ENCODE results near the gene RUNDC3A. TPM values are rescaled to one million over a fixed set of nuclear protein-coding genes. Genes with fewer than 3 reads are reported as not detected.

The RUNDC3A gene
- total RNA-seq, 3 donors from 2014 or later (not counting 1 experiment from before 2014, with no cell fraction given), result 0.31 to 0.48 TPM; not detected in 1

DNA sequence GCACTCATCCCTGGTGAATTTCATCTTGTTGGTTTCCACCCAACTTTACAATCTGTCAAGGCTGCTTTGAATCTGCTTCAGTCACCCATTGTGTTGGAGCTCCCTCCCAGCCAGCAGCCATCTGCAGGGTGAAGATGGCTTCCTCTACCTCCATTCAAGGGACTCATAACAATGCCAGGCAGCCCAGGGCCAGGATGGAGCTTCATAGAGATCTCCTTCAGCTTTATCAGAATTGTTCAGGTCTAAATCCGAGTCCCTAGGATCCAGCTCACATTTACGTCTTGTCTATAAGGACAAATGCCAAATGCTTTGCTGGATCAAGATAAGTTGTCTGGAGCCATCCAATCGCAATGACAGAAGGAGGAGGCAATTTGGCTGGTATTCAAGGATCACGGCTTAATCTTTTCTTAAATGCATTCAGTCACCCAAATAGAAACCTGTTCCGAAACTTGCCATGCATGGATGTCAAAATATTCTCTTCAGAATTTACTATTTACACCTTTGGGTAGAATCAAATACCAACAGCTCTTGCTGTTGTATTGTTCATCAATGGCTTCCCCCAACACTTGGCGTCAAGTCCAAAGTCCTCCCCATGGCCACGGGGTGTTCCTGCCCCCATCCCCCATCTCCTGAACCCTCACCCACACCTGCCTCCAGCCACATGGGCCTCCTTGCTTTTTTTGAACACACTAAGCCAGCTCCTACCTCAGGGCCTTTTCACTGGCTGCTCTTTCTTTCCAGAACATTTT is 59.0 kb downstream of the RUNDC3A start:
- H3K4me1 Mint-ChIP-seq, result no peaks in the 10 kb centered on the region
- no peak for ATAC-seq
- no peaks in the 10 kb centered on the region for H3K36me3 Mint-ChIP-seq
- TF ChIP-seq, protein P1, sequence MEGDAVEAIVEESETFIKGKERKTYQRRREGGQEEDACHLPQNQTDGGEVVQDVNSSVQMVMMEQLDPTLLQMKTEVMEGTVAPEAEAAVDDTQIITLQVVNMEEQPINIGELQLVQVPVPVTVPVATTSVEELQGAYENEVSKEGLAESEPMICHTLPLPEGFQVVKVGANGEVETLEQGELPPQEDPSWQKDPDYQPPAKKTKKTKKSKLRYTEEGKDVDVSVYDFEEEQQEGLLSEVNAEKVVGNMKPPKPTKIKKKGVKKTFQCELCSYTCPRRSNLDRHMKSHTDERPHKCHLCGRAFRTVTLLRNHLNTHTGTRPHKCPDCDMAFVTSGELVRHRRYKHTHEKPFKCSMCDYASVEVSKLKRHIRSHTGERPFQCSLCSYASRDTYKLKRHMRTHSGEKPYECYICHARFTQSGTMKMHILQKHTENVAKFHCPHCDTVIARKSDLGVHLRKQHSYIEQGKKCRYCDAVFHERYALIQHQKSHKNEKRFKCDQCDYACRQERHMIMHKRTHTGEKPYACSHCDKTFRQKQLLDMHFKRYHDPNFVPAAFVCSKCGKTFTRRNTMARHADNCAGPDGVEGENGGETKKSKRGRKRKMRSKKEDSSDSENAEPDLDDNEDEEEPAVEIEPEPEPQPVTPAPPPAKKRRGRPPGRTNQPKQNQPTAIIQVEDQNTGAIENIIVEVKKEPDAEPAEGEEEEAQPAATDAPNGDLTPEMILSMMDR (IDR thresholded peaks at IDR 0.05), result no peak
- Histone ChIP-seq H3K4me1 (ENCODE audit: control insufficient read depth, insufficient read depth, low read length) (peaks cover 18% of the 10 kb centered on the region), H3K36me3 (ENCODE audit: control insufficient read depth, insufficient read depth, low read length) (no peaks in the 10 kb centered on the region), H3K27me3 (ENCODE audit: control insufficient read depth, insufficient read depth, low read length) (peaks cover 6% of the 10 kb centered on the region), H3K4me3 (ENCODE audit: low read length) (no peak overlapping the region), H3K27ac (ENCODE audit: low read length) (no peak overlapping the region), H3K9me3 (ENCODE audit: control insufficient read depth, insufficient read depth, low read length) (no peaks in the 10 kb centered on the region)
- no peak overlapping the region for H3K4me3 Mint-ChIP-seq
- intact Hi-C loops (cut with micrococcal nuclease), result no loop called here
- no peak overlapping the region for H3K27ac Mint-ChIP-seq
- WGBS (ENCODE audit: insufficient coverage), result 89% methylated on average over 7 of the region's 7 CpGs
- no peaks in the 10 kb centered on the region for H3K9me3 Mint-ChIP-seq
- peaks cover 26 to 38% of the 10 kb centered on the region in 2 donors for H3K27me3 Mint-ChIP-seq (ENCODE audit: low read depth in 2 of 2)
- no peak for DNase-seq

Other genes with a start within 250 kb of the RUNDC3A start
- gene LSM12, start 241.9 kb upstream of the RUNDC3A start, total RNA-seq, result 10 to 100 TPM; 46.9 to 54.0 (median 51.8) TPM
- 10 to 100 TPM; 18.2 to 21.7 (median 20.6) TPM for gene G6PC3, start 237.9 kb upstream of the RUNDC3A start, total RNA-seq
- gene HDAC5, start 185.0 kb upstream of the RUNDC3A start, total RNA-seq, result 100 to 1,000 TPM in 1 of 3 donors, 10 to 100 TPM in 2; 79.2 to 100 (median 91.9) TPM
- 1 to 10 TPM; 1.9 to 4.4 (median 2.4) TPM for gene HROB, start 166.7 kb upstream of the RUNDC3A start, total RNA-seq
- not detected for gene ASB16, start 137.9 kb upstream of the RUNDC3A start, total RNA-seq
- 10 to 100 TPM; 40.4 to 48.2 (median 41.0) TPM for gene TMUB2, start 121.6 kb upstream of the RUNDC3A start, total RNA-seq
- gene ATXN7L3, start 108.7 kb upstream of the RUNDC3A start, total RNA-seq, result 100 to 1,000 TPM in 2 of 3 donors, 10 to 100 TPM in 1; 87.6 to 112 (median 109) TPM
- 100 to 1,000 TPM; 132 to 169 (median 168) TPM for gene UBTF, start 88.9 kb upstream of the RUNDC3A start, total RNA-seq
- not detected for gene SLC4A1, start 40.5 kb upstream of the RUNDC3A start, total RNA-seq
- 100 to 1,000 TPM in 1 of 3 donors, 10 to 100 TPM in 2; 82.4 to 105 (median 97.9) TPM for gene SLC25A39, start 16.2 kb downstream of the RUNDC3A start, total RNA-seq
- 10 to 100 TPM; 42.4 to 69.8 (median 55.6) TPM for gene GRN, start 36.7 kb downstream of the RUNDC3A start, total RNA-seq
- gene FAM171A2, start 55.3 kb downstream of the RUNDC3A start, total RNA-seq, result under 1 TPM; 0.20 to 0.43 (median 0.24) TPM
- 10 to 100 TPM in 2 of 3 donors, 1 to 10 TPM in 1; 8.8 to 32.9 (median 32.6) TPM for gene ITGA2B, start 81.0 kb downstream of the RUNDC3A start, total RNA-seq
- 100 to 1,000 TPM; 104 to 111 (median 109) TPM for gene GPATCH8, start 194.8 kb downstream of the RUNDC3A start, total RNA-seq
- under 1 TPM; 0.27 to 0.55 (median 0.33) TPM for gene FZD2, start 248.9 kb downstream of the RUNDC3A start, total RNA-seq